Thoracic aorta (tissue), 2 donors: ENCODE results near the gene CATSPERZ. TPM values are rescaled to one million over a fixed set of nuclear protein-coding genes. Genes with fewer than 3 reads are reported as not detected.

Experiments
- ATAC-seq: fragments of 150-250 bp; one replicate; pipeline ENCODE4 v1.8.0; 2017; ENCODE audit warnings: low read depth; ENCODE audit not compliant: insufficient number of reproducible peaks, low FRiP score
- DNase-seq: peaks from one replicate; pipeline ENCODE4 v3.0.0-alpha.2; 2020; ENCODE audit warnings: low spot score
- H3K27ac ChIP-seq, 2 donors: fragments of 200-600 bp; sonication (generic); 1 replicate in 1 of 2; 2 replicates in 1 of 2; pipeline ENCODE4 v1.5.1; 2016; ENCODE audit warnings: mild to moderate bottlenecking in 2 of 2, moderate library complexity in 2 of 2
- H3K27me3 ChIP-seq: fragments of 200-600 bp; sonication (generic); replicated peaks from 2 replicates; pipeline ENCODE4 v1.6.0; 2016; ENCODE audit warnings: mild to moderate bottlenecking; ENCODE audit not compliant: insufficient read depth
- H3K36me3 ChIP-seq: fragments of 200-600 bp; sonication (generic); one replicate; pipeline ENCODE4 v1.5.1; 2016
- H3K4me1 ChIP-seq, 2 donors: fragments of 200-600 bp; sonication (generic); 1 replicate in 1 of 2; 2 replicates in 1 of 2; pipeline versions ENCODE4 v1.5.1 to v1.6.0; 2016; ENCODE audit warnings: low read depth in 2 of 2, mild to moderate bottlenecking in 1 of 2; ENCODE audit not compliant: control insufficient read depth in 1 of 2
- H3K4me3 ChIP-seq: fragments of 200-600 bp; sonication (generic); 2 replicates; pipeline ENCODE4 v1.5.1; 2016; ENCODE audit warnings: mild to moderate bottlenecking
- H3K9me3 ChIP-seq: fragments of 200-600 bp; sonication (generic); 2 replicates; pipeline ENCODE4 v1.5.1; 2016
- total RNA-seq, 2 donors: library from RNA; depleted of rRNA; stranded (reverse); fragments of >200 nt; gene quantifications; one replicate each; pipeline versions ENCODE4 v1.1.0 to v1.2.3, GENCODE V29; 2016
- TF ChIP-seq, protein P1 (sequence below): fragments of 200-600 bp; sonication (generic); IDR thresholded peaks from one replicate; pipeline ENCODE4 v1.5.1; 2019; ENCODE audit warnings: antibody characterized with exemption

Gene CATSPERZ, protein sequence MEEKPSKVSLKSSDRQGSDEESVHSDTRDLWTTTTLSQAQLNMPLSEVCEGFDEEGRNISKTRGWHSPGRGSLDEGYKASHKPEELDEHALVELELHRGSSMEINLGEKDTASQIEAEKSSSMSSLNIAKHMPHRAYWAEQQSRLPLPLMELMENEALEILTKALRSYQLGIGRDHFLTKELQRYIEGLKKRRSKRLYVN
- not detected for total RNA-seq

DNA sequence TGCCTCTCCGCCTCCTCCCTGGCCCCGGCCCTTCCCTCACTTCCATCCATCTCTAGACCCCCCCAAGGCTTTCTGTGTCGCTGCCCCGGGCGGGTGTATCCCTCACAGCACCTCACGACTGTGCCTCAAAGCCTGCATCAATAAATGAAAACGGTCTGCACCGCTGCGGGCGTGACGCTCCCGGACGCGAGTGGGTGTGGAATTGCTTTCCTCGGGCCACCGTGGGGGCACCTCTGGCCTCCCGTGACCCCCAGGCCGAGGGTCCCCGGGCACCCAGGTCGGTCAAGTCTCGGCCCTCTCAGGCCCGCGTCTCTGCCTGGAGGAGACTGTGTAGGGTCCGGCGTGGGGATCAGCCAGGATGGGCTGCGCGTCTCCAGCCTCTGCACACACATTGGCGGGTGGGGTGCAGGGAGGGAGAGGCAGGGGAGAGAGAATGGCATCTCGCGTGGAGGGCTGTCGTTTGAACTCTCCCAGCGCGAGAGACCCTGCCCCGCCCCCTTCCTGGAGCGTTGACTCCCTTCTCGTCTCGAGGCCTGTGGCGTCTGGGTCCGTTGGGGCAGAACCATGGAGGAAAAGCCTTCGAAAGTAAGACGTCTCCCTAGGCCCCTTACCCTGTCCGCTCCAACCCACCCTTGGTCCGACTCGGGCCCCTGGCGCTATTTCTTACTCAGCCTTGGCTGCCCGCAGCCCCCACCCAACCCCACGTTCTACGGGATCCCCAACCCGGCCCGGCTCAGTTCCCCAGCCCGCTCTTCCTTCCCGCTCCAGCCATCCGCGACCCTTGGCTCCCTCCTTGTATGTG is at the start of gene CATSPERZ:
TSS of gene CATSPERZ (plus strand) at position 512 of the 802 bp plus-strand sequence. CDS start at position 565, 53 bp downstream.
- Histone ChIP-seq H3K27ac (no peak within 1 kb of the TSS), H3K36me3 (no peaks in the 10 kb centered on the region), H3K4me3 (peak within 1 kb of the TSS; percentile 69), H3K27me3 (peaks cover 19% of the 10 kb centered on the region), H3K9me3 (no peaks in the 10 kb centered on the region), H3K4me1 (peaks cover 13 to 33% of the 10 kb centered on the region in 2 donors)
- TF ChIP-seq, protein P1, sequence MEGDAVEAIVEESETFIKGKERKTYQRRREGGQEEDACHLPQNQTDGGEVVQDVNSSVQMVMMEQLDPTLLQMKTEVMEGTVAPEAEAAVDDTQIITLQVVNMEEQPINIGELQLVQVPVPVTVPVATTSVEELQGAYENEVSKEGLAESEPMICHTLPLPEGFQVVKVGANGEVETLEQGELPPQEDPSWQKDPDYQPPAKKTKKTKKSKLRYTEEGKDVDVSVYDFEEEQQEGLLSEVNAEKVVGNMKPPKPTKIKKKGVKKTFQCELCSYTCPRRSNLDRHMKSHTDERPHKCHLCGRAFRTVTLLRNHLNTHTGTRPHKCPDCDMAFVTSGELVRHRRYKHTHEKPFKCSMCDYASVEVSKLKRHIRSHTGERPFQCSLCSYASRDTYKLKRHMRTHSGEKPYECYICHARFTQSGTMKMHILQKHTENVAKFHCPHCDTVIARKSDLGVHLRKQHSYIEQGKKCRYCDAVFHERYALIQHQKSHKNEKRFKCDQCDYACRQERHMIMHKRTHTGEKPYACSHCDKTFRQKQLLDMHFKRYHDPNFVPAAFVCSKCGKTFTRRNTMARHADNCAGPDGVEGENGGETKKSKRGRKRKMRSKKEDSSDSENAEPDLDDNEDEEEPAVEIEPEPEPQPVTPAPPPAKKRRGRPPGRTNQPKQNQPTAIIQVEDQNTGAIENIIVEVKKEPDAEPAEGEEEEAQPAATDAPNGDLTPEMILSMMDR = no peak
- DNase-seq (no peak), ATAC-seq (no peak)

DNA sequence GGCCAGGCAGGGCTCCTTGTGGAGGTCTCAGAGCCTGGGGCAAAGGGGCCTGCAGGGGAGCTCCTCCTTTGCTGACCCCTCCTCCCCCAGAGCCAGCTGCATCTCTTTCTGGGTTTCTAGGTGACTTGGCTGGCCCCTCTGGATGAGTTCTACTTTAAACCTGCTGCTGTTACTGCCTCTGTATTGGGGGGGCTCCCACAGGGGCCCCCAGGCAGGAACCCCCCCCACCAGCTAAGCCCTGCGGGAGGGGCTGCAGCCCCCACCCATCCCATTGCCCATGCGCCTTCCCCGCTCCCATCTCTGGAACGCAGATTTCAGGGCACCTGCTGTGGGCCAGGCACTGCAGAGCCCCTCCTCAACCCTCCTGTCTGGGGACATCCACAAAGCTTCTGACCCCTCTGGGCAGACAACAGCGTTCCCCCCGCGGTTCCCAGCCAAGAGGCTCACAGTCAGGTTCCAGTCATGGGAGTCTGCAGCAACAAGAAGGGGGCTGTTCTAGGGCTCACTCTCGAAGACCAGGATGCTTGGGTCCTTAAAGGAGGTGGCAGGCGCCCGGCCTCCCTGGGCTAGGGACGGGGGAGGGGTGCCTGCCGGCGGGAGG is 49.6 kb upstream of the CATSPERZ start:
- TF ChIP-seq, protein P1 = no peak
- Histone ChIP-seq H3K4me3 (peak overlapping the region; percentile 82), H3K36me3 (peaks cover 5% of the 10 kb centered on the region), H3K4me1 (peaks cover 19 to 44% of the 10 kb centered on the region in 2 donors), H3K27ac (no peak overlapping the region), H3K9me3 (no peaks in the 10 kb centered on the region), H3K27me3 (no peaks in the 10 kb centered on the region)
- DNase-seq = no peak
- ATAC-seq = no peak

DNA sequence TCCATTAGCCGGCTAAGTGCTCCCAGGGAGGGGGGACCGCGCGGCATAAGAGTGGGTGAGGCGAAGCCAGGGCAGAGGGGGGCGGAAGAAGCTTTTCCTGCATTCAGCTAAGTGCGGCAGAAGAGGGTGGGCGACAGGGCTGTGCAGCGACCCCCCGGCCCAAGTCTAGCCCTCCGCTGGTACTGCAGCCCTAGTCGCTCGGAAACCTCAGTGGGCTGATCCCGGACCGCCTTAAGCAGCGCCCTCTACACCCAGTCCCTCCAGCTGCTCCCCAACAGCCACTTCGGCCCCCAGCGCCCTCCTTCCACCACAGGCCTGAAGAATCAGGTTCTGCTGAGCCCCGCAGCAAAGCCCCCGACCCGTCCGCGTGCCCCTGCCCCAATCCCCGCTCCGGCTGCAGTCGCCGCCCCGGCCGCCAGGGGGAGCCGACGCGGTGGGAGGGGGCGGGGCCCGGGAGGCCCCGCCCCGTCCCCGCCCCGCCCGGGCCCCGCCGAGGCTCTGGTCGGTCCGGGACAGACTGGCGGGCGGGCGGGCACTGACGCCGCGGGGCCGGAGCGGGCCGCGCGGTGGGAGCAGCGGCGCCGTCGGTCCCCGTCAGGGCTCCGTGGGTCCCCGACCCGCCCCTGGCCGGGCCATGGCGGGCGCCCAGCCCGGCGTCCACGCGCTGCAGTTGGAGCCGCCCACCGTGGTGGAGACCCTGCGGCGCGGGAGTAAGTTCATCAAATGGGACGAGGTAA is 49.0 kb upstream of the CATSPERZ start, which contains the start of gene PLCB3:
TSS of gene PLCB3 (plus strand) at position 515 of the 737 bp plus-strand sequence. CDS start at position 635, 120 bp downstream.
- peaks cover 19 to 37% of the 10 kb centered on the region in 2 donors for H3K4me1 ChIP-seq
- TF ChIP-seq, protein P1 = peak; percentile 82

DNA sequence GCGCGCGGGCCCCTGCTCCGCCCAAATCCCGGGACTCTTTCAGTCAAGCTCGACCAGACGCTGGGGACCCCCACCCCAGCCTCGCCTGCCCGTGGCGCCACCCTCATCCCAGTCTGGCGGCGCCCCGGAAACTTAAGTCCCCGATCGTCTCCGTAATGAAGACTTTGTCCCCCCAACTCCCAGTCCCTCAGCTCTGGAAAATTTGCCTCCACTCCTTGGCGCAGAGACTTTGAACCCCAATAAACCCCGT is 48.5 kb upstream of the CATSPERZ start:
- ATAC-seq = no peak
- TF ChIP-seq, protein P1 = no peak

More for the DNA sequence above, 49.0 kb upstream of the CATSPERZ start, which contains the start of gene PLCB3:
- Histone ChIP-seq H3K27me3 (no peaks in the 10 kb centered on the region), H3K9me3 (no peaks in the 10 kb centered on the region), H3K27ac (peak within 1 kb of the TSS; percentile 61 to 63), H3K36me3 (peaks cover 10% of the 10 kb centered on the region), H3K4me3 (peak within 1 kb of the TSS; percentile 82)
- ATAC-seq (peak; percentile 14), DNase-seq (no peak)

More for the DNA sequence above, 48.5 kb upstream of the CATSPERZ start:
- no peak for DNase-seq
- H3K36me3 ChIP-seq = peaks cover 15% of the 10 kb centered on the region
- H3K27ac ChIP-seq = peak overlapping the region; percentile 61 to 63
- H3K4me1 ChIP-seq = peaks cover 19 to 37% of the 10 kb centered on the region in 2 donors
- no peaks in the 10 kb centered on the region for H3K9me3 ChIP-seq
- H3K4me3 ChIP-seq = peak overlapping the region; percentile 82
- no peaks in the 10 kb centered on the region for H3K27me3 ChIP-seq
